Measurements from ENCODE around the gene STOML1. TPM values are rescaled to one million over a fixed set of nuclear protein-coding genes. Genes with fewer than 3 reads are reported as not detected.

Gene STOML1
- total and polyA plus RNA-seq, 9 of the 15 experiments (the other 6 are each of a cell fraction or from before 2014, with no cell fraction given), result 0.25 to 9.7 (median 4.6) TPM

DNA sequence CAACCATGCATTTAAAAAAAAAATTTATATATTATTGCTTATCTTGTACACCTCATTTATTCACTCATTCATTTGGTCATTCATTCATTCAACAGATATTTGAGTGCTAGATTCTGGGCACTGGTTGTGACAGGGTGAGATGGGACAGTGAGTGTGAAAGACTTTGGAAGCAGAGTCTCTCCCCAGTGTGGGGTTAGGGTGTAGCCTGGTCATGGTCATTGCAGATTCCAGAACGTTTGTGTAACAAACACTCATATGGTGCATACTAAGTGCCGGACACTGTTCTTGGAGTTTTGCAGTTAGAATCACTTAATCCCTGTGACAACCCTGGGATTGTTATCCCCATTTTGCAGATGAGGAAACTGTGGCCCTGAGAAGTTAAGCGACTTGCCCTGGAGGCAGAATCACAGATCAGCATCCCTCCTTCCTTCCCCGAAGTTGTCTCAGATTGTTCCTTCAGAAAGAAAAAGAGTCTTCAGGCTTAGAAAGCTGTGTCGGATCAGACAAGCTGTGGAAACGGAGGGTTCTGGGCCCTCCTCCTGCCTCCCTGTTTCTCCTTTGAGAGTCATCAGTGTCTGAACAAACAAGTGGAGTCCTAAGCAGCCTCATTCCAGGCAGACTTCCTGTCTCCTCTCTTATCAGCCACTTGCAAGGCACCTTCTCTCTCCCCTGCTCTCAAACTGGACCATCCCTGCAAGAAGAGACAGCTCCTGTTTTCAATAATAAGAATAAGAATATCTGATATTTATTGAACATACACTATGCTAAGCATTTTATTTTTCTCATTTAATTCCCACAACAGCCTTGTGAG, 59.5 kb downstream of the STOML1 start (continued):
- TF ChIP-seq CBFA2T2 (conservative IDR thresholded peaks at IDR 0.05) (peak; percentile 20; the same call in 1 of the 2 replicates), SAFB (IDR thresholded peaks at IDR 0.05; ENCODE audit: borderline replicate concordance, low read depth, low read length) (no peak), ARID1B (IDR thresholded peaks at IDR 0.05) (peak; percentile 26; the same call in 1 of the 2 replicates), ZNF785 (CRISPR knock-in tag; IDR thresholded peaks at IDR 0.05) (no peak), ZBTB17 (CRISPR knock-in tag; IDR thresholded peaks at IDR 0.05) (no peak), KLF13 (tag; IDR thresholded peaks at IDR 0.05; ENCODE audit: borderline replicate concordance, low read depth) (no peak), SMAD3 (CRISPR knock-in tag; conservative IDR thresholded peaks at IDR 0.05) (no peak), FOXA3 (CRISPR knock-in tag; conservative IDR thresholded peaks at IDR 0.05 in 1 of 2, IDR thresholded peaks at IDR 0.05 in 1 of 2) (peak in 1 of 2 experiments; percentile 30; a peak in 1 of 4 replicates), ZNF224 (CRISPR knock-in tag; IDR thresholded peaks at IDR 0.05) (no peak), SOX6 (IDR thresholded peaks at IDR 0.05) (no peak)

DNA sequence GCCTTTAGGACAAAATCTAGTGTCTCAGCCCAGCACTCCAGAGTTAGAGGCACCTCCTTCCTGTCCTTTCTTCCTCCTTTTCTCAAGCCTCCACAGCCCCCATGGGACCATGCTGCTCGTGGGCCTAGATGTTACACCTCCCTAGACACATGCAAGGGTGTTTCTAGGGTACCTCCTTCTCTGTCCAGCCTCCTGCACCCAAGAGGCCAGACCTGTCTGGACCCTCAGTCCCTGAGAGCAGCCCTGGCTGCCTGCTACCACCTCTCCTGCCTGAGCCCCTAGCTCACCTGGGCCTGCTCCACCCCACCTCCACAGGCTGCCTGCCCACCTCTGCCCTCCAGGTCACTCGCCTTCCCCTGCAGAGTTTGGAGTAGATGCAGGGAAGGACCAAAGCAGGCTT, 60.7 kb downstream of the STOML1 start:
- Histone ChIP-seq H3K4me2 (ENCODE audit: insufficient read depth, low read length) (no peak overlapping the region), H3K36me3 (ENCODE audit: control insufficient read depth, insufficient read depth, low read length) (no peaks in the 10 kb centered on the region), H4K20me1 (replicated peaks; ENCODE audit: control insufficient read depth, insufficient read depth, low read length) (0 out of 2 replicates have a peak, but pooled peaks cover 6% of the 10 kb centered on the region), H3K9me1 (ENCODE audit: control insufficient read depth, insufficient read depth, low read length) (no peaks in the 10 kb centered on the region), H3K27me3 (ENCODE audit: control insufficient read depth in 2 of 2, insufficient read depth in 2 of 2, low read length in 2 of 2) (peaks cover 6 to 60% of the 10 kb centered on the region in 2 experiments; a peak in 4 of 5 replicates), H3K9ac (ENCODE audit: insufficient read depth in 1 of 2, low read depth in 2 of 2, low read length in 2 of 2) (no peak overlapping the region), H3K9me3 (replicated peaks; ENCODE audit: control insufficient read depth, insufficient read depth, low read depth, low read length) (no peaks in the 10 kb centered on the region), H3K4me3 (no peak overlapping the region), H3K4me1 (replicated peaks in 1 of 2; ENCODE audit: control insufficient read depth in 2 of 2, insufficient read depth in 2 of 2, low read length in 2 of 2) (peaks cover 4 to 17% of the 10 kb centered on the region in 2 experiments; a peak in 3 of 5 replicates), H3K27ac (ENCODE audit: extremely low read depth, low read depth, low read length) (no peak overlapping the region), H2AFZ (ENCODE audit: low read depth, low read length) (no peak overlapping the region), H3K79me2 (ENCODE audit: control insufficient read depth, insufficient read depth, low read length) (no peaks in the 10 kb centered on the region)
- in situ Hi-C loops (cut with MboI), result no loop called here
- DNase-seq (ENCODE audit: extremely low read depth in 1 of 4, low spot score in 3 of 4), result no peak
- ChIA-PET CTCF (ENCODE audit: low intra/inter-chr PET ratio) (no interaction called here), POLR2A (no interaction called here)
- FAIRE-seq, result no peak
- intact Hi-C loops (cut with micrococcal nuclease), result no loop called here
- no peak for TF ChIP-seq U2AF2 (optimal IDR thresholded peaks at IDR 0.05; ENCODE audit: low read depth, low read length)
- TF ChIP-seq NEUROD1 (IDR thresholded peaks at IDR 0.05; ENCODE audit: borderline replicate concordance, low read depth, low read length, partially characterized antibody), result no peak
- TF ChIP-seq, protein P1, sequence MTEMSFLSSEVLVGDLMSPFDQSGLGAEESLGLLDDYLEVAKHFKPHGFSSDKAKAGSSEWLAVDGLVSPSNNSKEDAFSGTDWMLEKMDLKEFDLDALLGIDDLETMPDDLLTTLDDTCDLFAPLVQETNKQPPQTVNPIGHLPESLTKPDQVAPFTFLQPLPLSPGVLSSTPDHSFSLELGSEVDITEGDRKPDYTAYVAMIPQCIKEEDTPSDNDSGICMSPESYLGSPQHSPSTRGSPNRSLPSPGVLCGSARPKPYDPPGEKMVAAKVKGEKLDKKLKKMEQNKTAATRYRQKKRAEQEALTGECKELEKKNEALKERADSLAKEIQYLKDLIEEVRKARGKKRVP (CRISPR knock-in tag; IDR thresholded peaks at IDR 0.05), result no peak
- no peak for TF ChIP-seq MAFF (IDR thresholded peaks at IDR 0.05; ENCODE audit: low read length)
- TF ChIP-seq RNF2 (IDR thresholded peaks at IDR 0.05), result no peak
- no peak for TF ChIP-seq BACH1 (tag; IDR thresholded peaks at IDR 0.05)
- no peak for TF ChIP-seq MCM5 (IDR thresholded peaks at IDR 0.05; ENCODE audit: low read depth)
- BruUV-seq (replicated peaks), result no TSS peak
- no peak for ATAC-seq
- WGBS (ENCODE audit: insufficient coverage, low coverage, missing lambda C conversion rate), result 0% methylated on average over 2 of the region's 2 CpGs
